H54 (cell line): ENCODE results near the gene ATP10A.

Experiments
- DNase-seq: peaks from one replicate; pipeline ENCODE4 v3.0.0; 2011; ENCODE audit warnings: low spot score, mixed read lengths; ENCODE audit not compliant: insufficient read length
- FAIRE-seq: peaks from 3 replicates; lab custom pipeline; 2011; peaks lifted over from hg19 to GRCh38; lab: Jason Lieb, UNC
- POLR2A ChIP-seq: IDR thresholded peaks from 2 replicates; pipeline ENCODE4 v1.6.1; 2011; ENCODE audit warnings: low read depth, mild to moderate bottlenecking, low read length

The ATP10A gene

DNA sequence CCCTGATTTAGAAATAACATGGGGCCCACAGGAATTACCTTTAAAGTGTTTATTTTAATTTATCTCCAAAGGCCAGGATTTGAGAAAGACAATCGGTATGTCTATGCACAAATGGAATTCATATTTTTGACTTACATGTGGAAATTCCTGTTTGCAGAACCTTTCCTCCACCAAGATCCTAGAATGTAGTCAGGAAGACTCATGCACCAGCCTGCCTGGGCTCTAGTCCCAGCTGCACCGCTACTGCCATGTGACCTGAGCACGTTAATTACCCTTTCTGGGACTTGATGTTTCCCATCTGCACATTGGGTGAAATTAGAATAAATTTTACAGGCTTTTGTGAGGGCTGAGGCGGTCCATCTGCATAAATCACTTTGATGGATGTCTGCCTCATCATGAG lies 194.2 kb downstream of the ATP10A start:
- FAIRE-seq (no peak), DNase-seq (no peak)

DNA sequence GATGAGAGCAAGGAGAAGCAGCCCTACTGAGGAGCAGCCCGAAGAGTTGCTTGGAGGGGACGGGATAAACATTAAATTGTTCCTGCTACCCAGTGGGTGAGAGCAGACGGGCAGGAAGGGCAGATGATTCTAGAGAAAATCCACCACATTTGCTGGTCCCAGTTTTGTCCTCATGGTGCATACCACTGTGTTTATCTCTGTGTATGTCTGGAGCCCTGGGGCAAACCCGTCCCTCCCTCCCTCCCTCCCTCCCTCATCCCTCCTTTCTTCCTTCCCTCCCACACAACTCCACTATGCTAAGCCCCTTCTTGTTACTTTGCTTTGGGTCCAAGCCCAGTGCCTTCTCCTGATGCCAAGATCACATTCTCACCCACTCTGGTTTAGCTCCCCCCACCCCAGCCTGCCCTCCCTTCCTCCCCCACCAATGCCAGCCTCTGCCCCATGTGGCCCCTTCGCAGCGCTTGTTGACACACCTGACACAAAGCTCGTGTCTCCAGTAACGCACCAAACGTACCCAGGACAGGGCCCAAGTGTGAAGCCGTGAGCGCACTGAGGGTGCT lies 194.8 kb downstream of the ATP10A start:
- no peak for FAIRE-seq
- no peak for DNase-seq
- no peak for TF ChIP-seq POLR2A

More for the DNA sequence above, 194.2 kb downstream of the ATP10A start:
- TF ChIP-seq POLR2A: no peak

DNA sequence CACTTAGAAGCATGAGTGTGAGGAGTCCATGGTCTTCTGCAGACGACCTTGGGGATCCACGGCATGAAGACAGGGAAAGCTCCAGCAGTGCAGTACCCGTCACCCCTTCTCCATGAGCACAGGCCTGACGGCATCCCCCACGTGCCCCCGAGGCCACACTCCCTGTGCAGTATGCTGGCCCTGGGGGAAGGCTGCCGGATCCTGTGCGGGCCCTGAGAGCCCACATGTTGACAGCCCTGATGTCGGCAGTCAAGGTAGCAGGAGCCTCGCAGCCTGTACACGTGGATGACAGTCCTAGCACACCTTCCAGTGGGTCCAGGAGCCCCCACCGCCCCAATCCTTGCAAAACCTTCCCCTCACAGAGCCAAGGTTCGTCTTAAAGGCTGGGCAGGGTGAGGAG lies 195.3 kb downstream of the ATP10A start:
- no peak for DNase-seq
- no peak for FAIRE-seq
- TF ChIP-seq POLR2A: no peak

DNA sequence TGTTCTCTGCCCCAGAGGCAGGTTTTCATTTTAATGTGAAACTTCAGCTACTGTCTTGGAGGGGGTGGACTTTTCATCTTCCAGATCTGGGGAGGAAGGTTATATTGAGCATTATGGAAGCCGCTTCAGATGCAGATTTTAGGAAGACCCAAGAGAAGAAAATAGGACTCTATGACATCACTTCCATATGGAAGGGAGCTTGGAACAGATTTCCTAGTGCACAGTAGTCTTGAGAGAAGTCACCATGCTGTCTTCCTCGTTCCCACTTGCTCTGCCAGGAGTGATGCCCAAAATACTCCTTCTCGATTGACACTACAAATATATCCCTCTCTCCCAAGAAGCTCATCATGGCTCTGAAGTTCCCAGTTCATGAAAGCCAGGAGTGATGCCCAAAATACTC lies 197.2 kb downstream of the ATP10A start:
- DNase-seq (no peak), FAIRE-seq (no peak)
- TF ChIP-seq POLR2A: no peak

DNA sequence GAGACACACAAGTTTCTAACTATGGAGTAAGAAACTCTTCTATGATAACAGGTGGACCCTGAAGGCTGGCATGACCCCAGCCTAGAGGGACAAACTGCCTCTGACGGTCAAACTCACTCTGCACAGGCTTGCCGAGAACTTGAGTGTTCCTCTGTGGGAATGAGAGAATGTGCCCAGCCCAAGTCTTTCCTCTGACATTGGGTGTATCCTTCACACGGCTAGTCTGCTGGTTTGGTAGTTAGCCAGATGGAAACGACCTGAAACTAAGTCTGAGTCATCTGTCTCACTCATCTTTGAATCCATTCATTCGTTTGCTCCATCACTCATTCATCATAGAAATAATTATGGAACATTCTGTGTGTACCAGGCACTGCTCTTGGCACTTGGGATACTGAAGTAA lies 198.4 kb downstream of the ATP10A start:
- no peak for TF ChIP-seq POLR2A
- DNase-seq: no peak
- no peak for FAIRE-seq

DNA sequence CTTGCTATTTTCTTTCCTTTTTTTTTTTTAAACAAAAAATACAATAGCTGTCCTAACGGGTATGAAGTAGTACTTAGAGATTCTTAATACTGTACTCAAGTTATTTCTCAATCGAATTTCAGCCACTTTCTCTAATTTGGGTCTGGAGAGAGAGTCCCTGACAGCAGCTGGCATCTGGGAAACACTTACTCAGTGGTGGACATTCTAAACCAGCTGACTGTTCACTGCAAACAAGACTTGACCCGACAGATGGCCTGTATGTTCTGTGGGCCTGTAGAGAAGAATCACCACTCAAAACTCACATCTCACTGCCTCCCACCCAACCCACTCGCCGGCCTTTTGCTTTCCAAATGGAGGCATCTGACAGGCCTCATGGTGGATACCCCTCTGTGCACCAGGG lies 199.6 kb downstream of the ATP10A start:
- FAIRE-seq (no peak), DNase-seq (no peak)
- TF ChIP-seq POLR2A: no peak

DNA sequence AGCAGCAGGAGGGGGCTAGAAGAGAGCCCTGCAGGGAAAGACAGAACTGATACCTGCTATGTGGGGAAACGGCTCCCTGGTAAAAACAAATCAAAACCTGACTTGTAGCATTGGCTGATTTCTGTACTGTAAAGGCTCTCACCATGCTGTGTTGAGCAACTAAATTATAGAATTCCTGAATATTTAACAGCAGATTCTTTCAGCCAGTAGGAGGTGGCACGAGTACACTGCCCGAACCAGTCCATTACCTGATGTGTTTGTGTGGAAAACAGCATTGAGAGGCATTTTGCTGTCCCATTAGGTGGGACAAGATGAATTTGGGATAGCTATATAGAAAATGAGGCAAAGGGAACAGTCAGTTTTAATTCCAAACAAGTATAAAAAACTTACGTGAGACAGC lies 201.2 kb downstream of the ATP10A start:
- FAIRE-seq (no peak), DNase-seq (no peak)
- no peak for TF ChIP-seq POLR2A

DNA sequence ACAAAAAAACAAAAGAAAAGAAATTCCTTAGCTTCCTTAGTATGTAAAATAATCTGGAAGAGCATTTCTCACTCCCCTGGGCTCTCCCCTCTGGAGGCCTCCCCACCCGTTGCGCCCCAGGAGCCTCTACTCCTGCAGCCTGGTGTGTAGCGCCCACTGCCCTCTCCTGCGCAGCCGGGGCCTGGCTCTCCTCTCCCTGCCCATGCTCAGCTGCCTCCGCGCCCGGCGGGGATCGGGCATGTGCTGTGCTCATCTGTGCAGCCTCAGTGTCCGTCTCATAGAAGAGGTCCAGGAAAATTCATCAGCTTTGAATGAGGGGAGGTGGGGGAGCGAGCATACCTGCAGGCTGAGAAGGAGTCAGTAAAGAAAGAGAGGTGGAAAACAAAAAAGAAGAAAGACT lies 203.9 kb downstream of the ATP10A start:
- TF ChIP-seq POLR2A: no peak
- DNase-seq (no peak), FAIRE-seq (no peak)

DNA sequence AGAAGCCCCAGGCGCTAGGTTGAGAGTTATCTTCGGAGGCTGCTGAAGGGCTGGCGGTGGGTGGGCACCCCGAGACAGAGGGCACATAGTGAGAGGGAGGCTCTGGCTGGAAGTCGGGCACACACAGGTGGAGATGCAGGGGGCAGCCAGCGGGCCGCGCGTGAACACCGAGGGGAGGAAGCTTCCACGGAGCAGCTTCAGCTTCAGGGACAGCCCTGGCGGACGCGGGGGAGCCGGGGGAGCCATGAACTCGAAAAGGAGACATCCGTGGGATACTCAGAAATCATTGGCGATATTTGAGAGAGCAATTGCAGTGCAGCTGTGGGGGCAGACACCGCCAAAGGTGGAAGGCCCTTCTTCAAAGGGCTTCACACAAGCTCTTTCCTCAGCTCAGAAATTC lies 204.6 kb downstream of the ATP10A start:
- DNase-seq: no peak
- TF ChIP-seq POLR2A: no peak
- no peak for FAIRE-seq

DNA sequence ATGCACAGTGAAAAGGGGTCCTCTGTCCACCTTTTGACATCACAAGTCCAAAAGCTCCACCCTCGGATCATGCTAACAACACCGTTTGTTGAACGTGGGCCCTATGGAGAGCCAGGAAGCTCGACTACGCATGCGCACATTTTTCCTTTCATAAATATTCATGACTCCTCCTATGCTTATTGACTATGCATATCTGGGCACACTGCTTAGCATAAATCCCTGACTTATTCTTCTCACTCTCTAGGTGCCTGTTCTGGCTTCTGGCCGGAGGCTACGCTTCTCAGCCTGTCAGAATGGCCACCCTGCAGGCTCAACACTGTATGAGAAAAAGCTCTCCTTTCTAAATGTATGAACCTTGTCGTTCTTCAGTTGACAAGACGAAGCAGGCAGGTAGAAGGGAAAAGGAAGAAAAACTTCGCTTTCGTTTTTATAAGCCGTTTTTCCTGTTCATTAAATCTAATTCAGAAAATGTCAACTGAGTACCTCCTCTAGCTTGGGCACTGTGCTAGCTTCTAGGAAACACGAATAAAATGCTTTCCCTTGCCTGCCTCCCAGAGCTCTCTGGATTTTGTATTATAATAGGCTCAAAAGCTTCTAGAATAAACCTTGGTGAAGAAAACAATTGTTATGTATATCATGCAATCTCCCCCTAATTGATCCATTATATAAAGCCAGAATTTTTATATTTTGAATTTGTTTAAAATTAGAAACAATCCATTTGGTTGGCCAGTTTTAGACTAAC lies 207.7 kb downstream of the ATP10A start:
- FAIRE-seq: no peak
- TF ChIP-seq POLR2A: no peak

DNA sequence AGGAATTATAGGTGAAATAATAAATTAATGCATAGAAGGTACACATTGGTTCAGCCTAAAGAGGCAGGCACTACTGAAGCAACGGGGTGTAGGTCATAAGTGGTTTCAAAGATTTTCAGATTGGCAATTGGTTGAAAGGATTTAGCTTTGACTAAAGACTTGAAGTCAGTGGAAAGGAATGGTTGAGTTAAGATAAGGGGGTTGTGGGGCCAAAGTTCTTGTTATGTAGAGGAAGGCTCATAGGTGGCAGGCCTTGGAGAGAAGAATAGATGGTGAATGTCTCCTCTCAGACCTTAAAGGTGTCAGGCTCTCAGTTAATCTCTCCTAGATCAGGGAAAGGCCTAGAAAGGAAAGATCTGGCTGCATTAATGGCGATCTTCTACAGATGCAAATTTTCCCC lies 209.8 kb downstream of the ATP10A start:
- no peak for TF ChIP-seq POLR2A
- no peak for DNase-seq
- no peak for FAIRE-seq

More for the DNA sequence above, 207.7 kb downstream of the ATP10A start:
- no peak for DNase-seq

DNA sequence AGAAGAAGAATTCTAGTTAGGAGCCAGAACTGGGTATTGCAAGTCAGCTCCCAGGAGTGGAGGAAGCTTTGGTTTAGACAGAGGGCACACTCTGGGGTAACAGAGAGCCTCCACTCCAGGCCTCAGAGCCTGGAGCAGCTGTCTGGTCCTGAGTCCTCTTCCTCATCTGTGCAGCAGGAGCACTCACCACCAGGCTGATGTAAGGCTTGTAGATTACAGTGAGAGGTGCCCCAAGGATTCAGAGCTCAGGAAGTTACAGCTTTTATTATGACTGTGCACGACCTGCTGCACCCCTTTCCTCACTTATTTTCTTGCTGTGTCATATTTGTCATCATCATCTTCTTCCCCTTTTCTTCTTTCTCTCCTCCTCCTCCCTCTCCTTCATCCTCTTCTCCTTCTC lies 210.4 kb downstream of the ATP10A start:
- TF ChIP-seq POLR2A: no peak
- DNase-seq (no peak), FAIRE-seq (no peak)

DNA sequence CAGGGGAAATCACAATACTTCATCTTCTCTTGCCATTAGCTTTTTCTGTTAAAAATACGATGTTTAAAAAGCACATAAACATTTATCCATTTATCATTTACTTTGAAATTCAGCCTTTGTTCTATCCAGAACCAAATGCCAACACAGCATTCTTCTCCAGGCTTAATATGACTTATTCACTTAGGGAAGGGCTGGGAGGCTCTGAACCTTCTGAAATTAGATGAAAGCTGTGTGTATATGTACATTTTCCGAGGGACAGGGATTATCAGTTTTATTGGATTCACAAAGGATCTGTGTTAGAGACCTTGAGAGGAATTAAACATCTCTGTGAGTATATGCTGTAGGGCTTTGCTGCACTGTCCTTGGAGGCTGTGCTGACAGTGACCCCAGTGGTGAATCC lies 213.7 kb downstream of the ATP10A start:
- no peak for TF ChIP-seq POLR2A
- DNase-seq (no peak), FAIRE-seq (no peak)

DNA sequence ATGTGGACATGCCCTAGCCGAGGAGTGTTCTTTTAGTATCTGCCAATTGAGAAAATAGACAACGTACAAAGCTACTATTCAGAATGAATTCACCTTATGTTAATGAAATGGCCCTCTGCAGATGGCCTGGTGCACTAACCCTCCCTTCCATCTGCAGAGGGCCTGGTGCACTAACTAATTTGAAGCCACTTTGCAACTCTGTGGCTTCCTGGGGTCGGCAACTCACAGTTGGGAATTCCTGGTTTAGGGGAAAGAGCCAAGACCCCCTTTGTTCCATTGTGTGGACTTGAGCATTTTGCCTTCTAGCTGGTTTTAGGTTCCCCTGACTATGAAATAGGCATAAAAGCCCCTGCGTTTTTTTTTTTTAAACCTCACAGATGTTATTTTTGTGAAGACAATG lies 220.0 kb downstream of the ATP10A start:
- DNase-seq: no peak
- no peak for FAIRE-seq
- TF ChIP-seq POLR2A: no peak

DNA sequence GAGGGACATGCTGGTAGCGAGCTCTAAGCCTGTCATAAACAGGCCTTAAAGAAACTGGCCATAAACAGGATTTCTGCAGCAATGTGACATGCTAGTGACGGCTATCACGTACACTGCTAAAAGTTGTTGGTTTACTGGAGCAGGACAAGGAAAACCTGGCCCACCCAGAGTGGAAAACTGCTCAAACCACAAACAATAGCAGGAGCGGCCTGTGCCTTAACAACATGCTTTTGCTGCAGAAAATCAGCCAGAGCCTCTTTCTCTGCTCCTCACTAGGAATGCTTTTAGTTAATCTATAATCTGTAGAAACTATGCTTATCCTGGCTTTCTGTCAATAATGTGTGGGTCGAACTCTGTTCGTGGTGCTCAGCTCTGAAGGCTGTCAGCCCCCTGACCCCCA lies 221.4 kb downstream of the ATP10A start:
- FAIRE-seq: no peak
- TF ChIP-seq POLR2A: no peak

More for the DNA sequence above, 221.4 kb downstream of the ATP10A start:
- no peak for DNase-seq
